Body of pancreas (tissue), 4 donors: Measurements from ENCODE around the gene PKNOX2.

Experiments used
- CTCF ChIP-seq, 7 experiments: fragments of 450-650 bp in 4 of 7; fragments of 200-600 bp in 3 of 7; sonication (generic) in 3 of 7; IDR thresholded peaks; one replicate each; pipeline ENCODE4 v1.5.1; 2016 to 2019; ENCODE audit warnings: antibody characterized with exemption in 7 of 7
- POLR2A ChIP-seq, 3 donors: fragments of 450-650 bp; IDR thresholded peaks; one replicate each; pipeline ENCODE4 v1.6.1; 2016; ENCODE audit warnings: antibody characterized with exemption in 3 of 3, mild to moderate bottlenecking in 2 of 3

- TF ChIP-seq CTCF (IDR thresholded peaks at IDR 0.05), result no peak
- TF ChIP-seq POLR2A (IDR thresholded peaks at IDR 0.05), result no peak
Measured at GRCh38 chr11:125192717-125193415, 28.3 kb downstream of the PKNOX2 start.
